ENCODE data around the gene CERS2. TPM values are rescaled to one million over a fixed set of nuclear protein-coding genes. Genes with fewer than 3 reads are reported as not detected.

CERS2 gene
- total and polyA plus RNA-seq, 12 donors = 56.5 to 104 (median 76.8) TPM

GRCh38 chr1:150973258-150973835 is 1.3 kb downstream of the CERS2 start:
- Histone ChIP-seq H3K4me1 (peaks cover 25 to 72% (median 48%) of the 10 kb centered on the region in 9 donors), H3K9me3 (no peaks in the 10 kb centered on the region), H3K4me3 (peak overlapping the region; percentile 40 to 96 (median 93)), H3K27me3 (no peaks in the 10 kb centered on the region), H3K36me3 (peaks cover 0 to 10% (median 3%) of the 10 kb centered on the region in 9 donors), H3K27ac (peak overlapping the region; percentile 93 to 98 (median 96))
- peak; percentile 18 to 29 for DNase-seq
- 4 to 14% methylated on average over 15 of the region's 15 CpGs for WGBS, 2 donors
- peak in 2 of 8 donors; percentile 11 to 25 for ATAC-seq
- no peak for TF ChIP-seq CTCF (IDR thresholded peaks at IDR 0.05)
- intact Hi-C loops (cut with DNase I) = loop anchor here in 4 of 10 donors (5.0 to 10.0 kb wide), 3 partner anchors 46 to 349 kb away; partner anchors contain the start of genes SETDB1 (in 3 of the 4), ARNT (in 2 of the 4) and ENSA (in 1 of the 4)

GRCh38 chr1:150972417-150972940 is 2.2 kb downstream of the CERS2 start:
- WGBS, 2 donors = 53 to 56% methylated on average over 4 of the region's 4 CpGs
- DNase-seq = no peak
- Histone ChIP-seq H3K27me3 (no peaks in the 10 kb centered on the region), H3K27ac (peak overlapping the region in 9 of 10 donors; percentile 93 to 98 (median 97)), H3K4me1 (peaks cover 25 to 63% (median 48%) of the 10 kb centered on the region in 9 donors), H3K9me3 (no peaks in the 10 kb centered on the region), H3K36me3 (peaks cover 0 to 19% (median 11%) of the 10 kb centered on the region in 9 donors), H3K4me3 (peak overlapping the region in 9 of 10 donors; percentile 78 to 96 (median 93))
- TF ChIP-seq CTCF (IDR thresholded peaks at IDR 0.05) = peak in 1 of 9 donors; percentile 2
- intact Hi-C loops (cut with DNase I) = loop anchor here in 4 of 10 donors (5.0 to 10.0 kb wide), 3 partner anchors 45 to 348 kb away; partner anchors contain the start of genes SETDB1 (in 3 of the 4), ARNT (in 2 of the 4) and ENSA (in 1 of the 4)
- ATAC-seq = no peak

GRCh38 chr1:150971583-150972416 is 2.8 kb downstream of the CERS2 start:
- TF ChIP-seq CTCF (IDR thresholded peaks at IDR 0.05) = peak in 1 of 9 donors; percentile 8
- ATAC-seq (peak in 3 of 8 donors; percentile 1 to 22 (median 7)), DNase-seq (no peak)
- Histone ChIP-seq H3K36me3 (peaks cover 0 to 26% (median 18%) of the 10 kb centered on the region in 9 donors), H3K27ac (peak overlapping the region; percentile 11 to 98 (median 96)), H3K4me1 (peaks cover 25 to 56% (median 48%) of the 10 kb centered on the region in 9 donors), H3K9me3 (no peaks in the 10 kb centered on the region), H3K27me3 (no peaks in the 10 kb centered on the region), H3K4me3 (peak overlapping the region in 6 of 10 donors; percentile 12 to 96 (median 90))
- intact Hi-C loops (cut with DNase I) = loop anchor here in 4 of 10 donors (5.0 to 10.0 kb wide), 3 partner anchors 44 to 347 kb away; partner anchors contain the start of genes SETDB1 (in 3 of the 4), ARNT (in 2 of the 4) and ENSA (in 1 of the 4)
- 56 to 57% methylated on average over 6 of the region's 6 CpGs for WGBS, 2 donors
